Body of pancreas (tissue), 4 donors: ENCODE measurements around the gene TEX2.

Experiments
- CTCF ChIP-seq, 7 experiments: fragments of 450-650 bp in 4 of 7; fragments of 200-600 bp in 3 of 7; sonication (generic) in 3 of 7; IDR thresholded peaks; one replicate each; pipeline ENCODE4 v1.5.1; 2016 to 2019; ENCODE audit warnings: antibody characterized with exemption in 7 of 7
- POLR2A ChIP-seq, 3 donors: fragments of 450-650 bp; IDR thresholded peaks; one replicate each; pipeline ENCODE4 v1.6.1; 2016; ENCODE audit warnings: antibody characterized with exemption in 3 of 3, mild to moderate bottlenecking in 2 of 3

DNA sequence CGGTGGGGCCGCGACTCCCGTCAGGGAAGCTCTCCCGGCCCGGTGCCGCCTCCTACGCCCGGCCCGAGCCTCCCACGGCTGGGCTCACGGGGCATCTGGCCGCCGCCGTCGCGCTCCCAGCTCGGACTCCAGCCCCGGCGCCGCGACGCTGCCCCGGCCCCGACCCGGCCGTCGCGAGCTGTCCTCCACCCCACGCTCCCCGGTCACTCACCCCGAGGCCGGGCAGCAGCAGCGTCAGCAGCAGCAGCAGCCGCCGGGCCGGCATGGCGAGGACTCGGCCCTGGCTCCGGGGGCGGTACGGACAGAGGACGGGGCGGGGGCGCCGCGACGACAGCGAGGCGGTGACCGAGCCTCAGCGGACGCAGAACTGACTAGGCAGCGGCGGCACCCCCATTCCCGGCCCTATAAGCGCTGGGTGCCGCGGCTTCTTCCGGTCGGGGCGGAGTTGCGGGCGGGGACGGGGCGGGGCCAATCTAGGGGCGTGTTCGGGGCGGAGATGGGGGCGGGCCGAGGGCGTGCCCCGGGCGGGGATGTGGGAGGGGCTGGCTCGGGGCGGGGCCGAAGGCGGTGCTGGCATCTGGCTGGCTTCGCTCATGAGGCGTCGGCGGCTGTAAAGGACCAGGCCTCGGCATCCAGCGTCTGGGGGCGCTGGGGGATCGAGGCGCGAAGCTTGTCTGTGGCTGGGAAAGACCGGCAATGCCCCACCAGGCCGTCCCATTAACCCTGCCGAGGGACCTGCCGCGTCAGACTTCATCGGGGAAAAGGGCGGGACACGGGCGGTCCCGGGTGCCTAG lies 133.1 kb downstream of the TEX2 start, which contains the start of gene ERN1:
- TF ChIP-seq CTCF (IDR thresholded peaks at IDR 0.05), result peak in 1 of 7 experiments; percentile 4
- peak; percentile 96 to 98 (median 97) for TF ChIP-seq POLR2A (IDR thresholded peaks at IDR 0.05)
